Spleen (tissue), 7 donors: ENCODE measurements around the gene DTD1.

Experiments used
- CTCF ChIP-seq, 11 experiments: fragments of 200-600 bp in 7 of 11; fragments of 450-650 bp in 4 of 11; sonication (generic) in 4 of 11; IDR thresholded peaks in 8 of 11; conservative IDR thresholded peaks in 3 of 11; 1 replicate in 7 of 11; 2 replicates in 4 of 11; pipeline versions ENCODE4 v1.4.0 to v1.8.0; 2016 to 2021; ENCODE audit warnings: antibody characterized with exemption in 11 of 11, inconsistent platforms in 4 of 11, mild to moderate bottlenecking in 1 of 11
- POLR2AphosphoS5 ChIP-seq, 3 donors: sonication (generic); formaldehyde crosslinking; IDR thresholded peaks; one replicate each; pipeline ENCODE4 v1.5.1; 2017; ENCODE audit warnings: antibody characterized with exemption in 3 of 3
- donor health status: DM: no; HTN: no; CAD: no; lungs with moderate emphysema.
- donor health status: DM: no; HTN: no; CAD: no.
- donor health status: DM: no; HTN: no; CAD: no.

DNA sequence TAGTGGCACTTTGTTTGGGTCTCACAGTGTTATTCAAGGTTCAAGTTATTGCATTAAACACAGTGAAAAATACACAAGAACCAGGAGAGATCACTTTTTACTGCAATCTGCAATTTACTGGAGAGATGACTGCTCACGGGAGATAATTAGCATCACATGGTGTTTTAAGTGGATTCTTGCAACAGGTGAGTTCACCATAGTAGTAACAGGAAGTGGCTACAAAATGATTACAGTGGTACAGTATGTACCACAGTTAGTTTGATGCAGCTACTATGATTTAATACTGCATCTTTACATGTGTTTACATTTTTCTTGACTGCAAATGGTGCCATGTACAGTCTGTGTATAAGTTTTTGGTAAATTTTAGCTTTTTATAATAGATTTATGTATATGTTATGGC is 129.2 kb downstream of the DTD1 start:
- TF ChIP-seq CTCF (IDR thresholded peaks at IDR 0.05 in 8 of 11, conservative IDR thresholded peaks at IDR 0.05 in 3 of 11) (no peak), POLR2AphosphoS5 (IDR thresholded peaks at IDR 0.05) (no peak)
